Measurements from ENCODE around the gene MZB1. TPM values are rescaled to one million over a fixed set of nuclear protein-coding genes. Genes with fewer than 3 reads are reported as not detected.

MZB1 gene
- total and polyA plus RNA-seq, 2 of the 13 experiments (the other 11 are each of a cell fraction or from before 2014, with no cell fraction given) = 0.31 to 0.40 TPM

DNA sequence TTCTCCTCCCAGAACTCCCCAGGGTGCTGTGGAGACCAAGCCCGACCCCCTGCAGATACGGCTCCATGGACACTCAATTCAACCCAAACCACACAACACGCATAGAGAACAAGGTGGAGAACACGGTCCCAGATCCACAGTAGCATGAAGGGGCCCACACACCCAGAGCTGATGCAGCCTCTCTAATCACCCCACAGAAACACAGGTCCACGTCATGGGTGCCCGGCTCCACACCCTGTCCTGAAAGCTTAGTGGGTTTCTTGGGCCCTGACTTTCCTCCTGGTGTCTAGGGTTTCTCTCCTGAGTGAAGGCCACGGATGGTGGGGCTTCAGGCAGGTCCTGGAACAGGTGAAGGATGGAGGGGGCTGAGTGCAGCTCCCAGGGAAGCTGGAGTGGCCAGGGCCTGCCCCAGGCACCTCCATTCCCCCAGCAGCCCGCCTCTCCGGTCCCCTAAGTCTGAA is 5.1 kb downstream of the MZB1 start (continued):
- TF ChIP-seq ZNF713 (CRISPR knock-in tag; IDR thresholded peaks at IDR 0.05) (no peak), MEF2D (CRISPR knock-in tag; IDR thresholded peaks at IDR 0.05) (peak; percentile 51; the same call in 1 of the 2 replicates), ZNF788 (CRISPR knock-in tag; IDR thresholded peaks at IDR 0.05; ENCODE audit: borderline replicate concordance) (no peak), MYC (CRISPR knock-in tag; IDR thresholded peaks at IDR 0.05; ENCODE audit: borderline replicate concordance) (no peak), CCDC6 (CRISPR knock-in tag; IDR thresholded peaks at IDR 0.05) (no peak), DMTF1 (CRISPR knock-in tag; IDR thresholded peaks at IDR 0.05) (no peak), ZFY (CRISPR knock-in tag; IDR thresholded peaks at IDR 0.05) (peak; percentile 36), NCOA2 (CRISPR knock-in tag; IDR thresholded peaks at IDR 0.05) (0 out of 2 replicates have a peak, but pooled peaks have one; percentile 5), HOXA9 (CRISPR knock-in tag; IDR thresholded peaks at IDR 0.05; ENCODE audit: borderline replicate concordance) (no peak), MED13 (CRISPR knock-in tag; IDR thresholded peaks at IDR 0.05) (no peak)

- DNase-seq (ENCODE audit: low spot score) (no peak), ATAC-seq (peak; percentile 40), FAIRE-seq (no peak)
- Histone ChIP-seq H2AFZ (ENCODE audit: low read length) (no peak overlapping the region), H3K27me3 (ENCODE audit: control insufficient read depth in 1 of 2, insufficient read depth in 2 of 2, low read length in 2 of 2) (no peaks in the 10 kb centered on the region; a peak in 1 of 5 replicates), H3K27ac (ENCODE audit: extremely low read length, insufficient read depth, low read length) (peak overlapping the region; percentile 69), H3K4me3 (replicated peaks in 1 of 3; ENCODE audit: insufficient read depth in 1 of 3, low read depth in 2 of 3, low read length in 3 of 3) (peak overlapping the region; percentile 68 to 79 (median 76)), H3K79me2 (ENCODE audit: insufficient read depth, low read length) (peaks cover 16% of the 10 kb centered on the region), H3K9me3 (ENCODE audit: low read length) (no peaks in the 10 kb centered on the region), H3K36me3 (replicated peaks in 1 of 2; ENCODE audit: control insufficient read depth in 1 of 2, insufficient read depth in 2 of 2, low read length in 2 of 2) (no peaks in the 10 kb centered on the region), H3K4me2 (ENCODE audit: low read depth, low read length) (peak overlapping the region; percentile 92), H4K20me1 (ENCODE audit: insufficient read depth, low read length) (no peaks in the 10 kb centered on the region), H3K9ac (ENCODE audit: insufficient read depth, low read depth, low read length) (peak overlapping the region; percentile 73), H3K4me1 (ENCODE audit: insufficient read depth, low read length) (peaks cover 74% of the 10 kb centered on the region)
- POLR2A ChIA-PET = interaction anchor here (0.5 to 1.7 kb wide), 6 partner anchors 19 to 841 kb away, joined by 3 to 6 read pairs (median 4); partner anchors contain the start of genes ETF1, PAIP2, SPATA24 and UBE2D2
- in situ Hi-C loops (cut with HindIII; ENCODE audit: extremely low pct_ligation_motif_present, low pct_unique_long_range_greater_than_20kb) (no loop called here), intact Hi-C loops (cut with micrococcal nuclease; ENCODE audit: unreplicated experiment) (loop anchor here (2.0 kb wide), 1 partner anchor 19 kb away; no protein-coding TSS in a partner anchor)
- CTCF ChIA-PET (ENCODE audit: low intra/inter-chr PET ratio, low total read pairs) = no interaction called here
- WGBS (ENCODE audit: low lambda C conversion rate) = 3% methylated on average over 5 of the region's 7 CpGs
- BruUV-seq (replicated peaks) = no TSS peak
- TF ChIP-seq ZNF224 (CRISPR knock-in tag; IDR thresholded peaks at IDR 0.05) (0 out of 2 replicates have a peak, but pooled peaks have one; percentile 33), SAP130 (CRISPR knock-in tag; IDR thresholded peaks at IDR 0.05; ENCODE audit: low read depth) (peak; percentile 18; the same call in 1 of the 2 replicates), YEATS4 (CRISPR knock-in tag; IDR thresholded peaks at IDR 0.05; ENCODE audit: borderline replicate concordance) (0 out of 2 replicates have a peak, but pooled peaks have one; percentile 3), HIC2 (CRISPR knock-in tag; IDR thresholded peaks at IDR 0.05; ENCODE audit: low read depth) (peak; percentile 79), ZKSCAN1 (IDR thresholded peaks at IDR 0.05; ENCODE audit: low read length) (no peak), MAZ (IDR thresholded peaks at IDR 0.05; ENCODE audit: borderline replicate concordance, low read depth, low read length) (no peak), MAZ (CRISPR knock-in tag; IDR thresholded peaks at IDR 0.05; ENCODE audit: low read depth) (0 out of 2 replicates have a peak, but pooled peaks have one; percentile 31)
- TF ChIP-seq, protein P1, sequence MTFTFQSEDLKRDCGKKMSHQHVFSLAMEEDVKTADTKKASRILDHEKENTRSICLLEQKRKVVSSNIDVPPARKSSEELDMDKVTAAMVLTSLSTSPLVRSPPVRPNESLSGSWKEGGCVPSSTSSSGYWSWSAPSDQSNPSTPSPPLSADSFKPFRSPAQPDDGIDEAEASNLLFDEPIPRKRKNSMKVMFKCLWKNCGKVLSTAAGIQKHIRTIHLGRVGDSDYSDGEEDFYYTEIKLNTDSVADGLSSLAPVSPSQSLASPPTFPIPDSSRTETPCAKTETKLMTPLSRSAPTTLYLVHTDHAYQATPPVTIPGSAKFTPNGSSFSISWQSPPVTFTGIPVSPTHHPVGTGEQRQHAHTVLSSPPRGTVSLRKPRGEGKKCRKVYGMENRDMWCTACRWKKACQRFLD (CRISPR knock-in tag; IDR thresholded peaks at IDR 0.05; ENCODE audit: borderline replicate concordance) = 0 out of 2 replicates have a peak, but pooled peaks have one; percentile 15
Measured at GRCh38 chr5:139383993-139384590, 5.6 kb downstream of the MZB1 start.
